CD8-positive, alpha-beta memory T cell (primary cell): ENCODE data around the gene CFAP97D2. TPM values are rescaled to one million over a fixed set of nuclear protein-coding genes. Genes with fewer than 3 reads are reported as not detected.
"Not testable (repeated sequence)": the region's sequence is repeated elsewhere in the genome, so short reads cannot be mapped to it uniquely, and the experiment has no call there.

ENCODE experiments used
- CTCF ChIA-PET: fragments of 350-600 bp; sonication (Branson Sonifier 250); formaldehyde crosslinking; loops from one replicate; lab custom pipeline; 2021; ENCODE audit warnings: antibody characterized with exemption; lab: Charles Lee
- POLR2A ChIA-PET: fragments of 350-600 bp; sonication (Branson Sonifier 250); formaldehyde crosslinking; loops from one replicate; lab custom pipeline; 2021; ENCODE audit warnings: antibody characterized with exemption; lab: Charles Lee
- DNase-seq, 5 donors: peaks; one replicate each; pipeline versions ENCODE4 v3.0.0 to v3.0.0-alpha.2; 2020 to 2022; ENCODE audit warnings: mixed read lengths in 1 of 5
- H3K27ac ChIP-seq: one replicate; pipeline ENCODE4 v1.7.0; 2013; ENCODE audit warnings: low read depth, mild to moderate bottlenecking, low read length, moderate library complexity
- H3K27me3 ChIP-seq: 2 replicates; pipeline ENCODE4 v1.7.0; 2013; ENCODE audit warnings: low read length, mild to moderate bottlenecking; ENCODE audit not compliant: insufficient read depth, poor library complexity, severe bottlenecking
- H3K36me3 ChIP-seq: 2 replicates; pipeline ENCODE4 v1.7.0; 2013; ENCODE audit warnings: mild to moderate bottlenecking, low read length, moderate library complexity; ENCODE audit not compliant: insufficient read depth
- H3K4me1 ChIP-seq: 2 replicates; pipeline ENCODE4 v1.7.0; 2013; ENCODE audit warnings: mild to moderate bottlenecking, low read length, moderate library complexity; ENCODE audit not compliant: insufficient read depth
- H3K4me3 ChIP-seq: 2 replicates; pipeline ENCODE4 v1.7.0; 2013; ENCODE audit warnings: mild to moderate bottlenecking, low read length
- H3K9me3 ChIP-seq: 2 replicates; pipeline ENCODE4 v1.7.0; 2013; ENCODE audit warnings: mild to moderate bottlenecking, low read length
- H3K27ac Mint-ChIP-seq, 8 donors: one replicate each; pipeline ENCODE4 v1.8.0; 2020 to 2021; ENCODE audit warnings: mixed read lengths in 8 of 8, mild to moderate bottlenecking in 6 of 8, inconsistent platforms in 3 of 8, moderate library complexity in 3 of 8
- H3K27me3 Mint-ChIP-seq, 2 donors: one replicate each; pipeline ENCODE4 v1.8.0; 2020 to 2021; ENCODE audit warnings: mixed read lengths in 2 of 2, mild to moderate bottlenecking in 1 of 2, moderate library complexity in 1 of 2
- H3K36me3 Mint-ChIP-seq, 3 donors: one replicate each; pipeline ENCODE4 v1.8.0; 2020 to 2021; ENCODE audit warnings: mixed read lengths in 3 of 3, inconsistent platforms in 1 of 3, mild to moderate bottlenecking in 1 of 3
- H3K4me1 Mint-ChIP-seq, 3 donors: one replicate each; pipeline ENCODE4 v1.8.0; 2020 to 2021; ENCODE audit warnings: mixed read lengths in 3 of 3, inconsistent platforms in 1 of 3, mild to moderate bottlenecking in 1 of 3
- H3K4me3 Mint-ChIP-seq, 7 donors: one replicate each; pipeline ENCODE4 v1.8.0; 2020 to 2021; ENCODE audit warnings: mixed read lengths in 7 of 7, mild to moderate bottlenecking in 6 of 7, moderate library complexity in 4 of 7, inconsistent platforms in 2 of 7
- H3K9me3 Mint-ChIP-seq, 5 donors: one replicate each; pipeline ENCODE4 v1.8.0; 2020 to 2022; ENCODE audit warnings: mixed read lengths in 5 of 5, mild to moderate bottlenecking in 3 of 5, moderate library complexity in 2 of 5, inconsistent platforms in 1 of 5
- polyA plus RNA-seq: library from polyadenylated mRNA; unstranded; fragments of 300-500 nt; fragmentation: Illumina TruSeq; gene quantifications from one replicate; pipeline ENCODE4 v1.2.3, GENCODE V29; 2021
- total RNA-seq, 2 experiments: library from RNA; stranded (reverse); gene quantifications; one replicate each; pipeline ENCODE4 v1.2.3, GENCODE V29; 2021

CFAP97D2 gene
- total and polyA plus RNA-seq, 3 experiments from 2014 or later = 0.31 TPM; not detected in 2

DNA sequence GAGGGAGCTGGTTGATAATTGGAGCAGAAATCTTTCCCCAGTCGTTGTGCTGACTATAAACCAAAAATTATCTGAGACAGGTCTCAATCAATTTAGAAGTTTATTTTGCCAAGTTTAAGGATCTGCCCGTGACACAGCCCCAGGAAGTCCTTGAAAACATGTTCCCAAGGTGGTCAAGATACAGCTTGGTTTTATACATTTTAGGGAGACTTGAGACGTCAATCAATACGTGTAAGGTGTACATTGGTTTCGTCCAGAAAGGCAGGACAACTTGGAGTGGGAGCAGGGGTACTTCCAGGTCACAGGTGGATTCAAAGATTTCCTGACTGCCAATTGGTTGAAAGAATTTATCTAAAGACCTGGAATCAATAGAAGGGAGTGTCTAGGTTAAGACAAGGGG is 17.6 kb downstream of the CFAP97D2 start:
- H3K27me3 Mint-ChIP-seq = peaks cover 0 to 2% of the 10 kb centered on the region in 2 donors
- H3K9me3 Mint-ChIP-seq = no peaks in the 10 kb centered on the region
- POLR2A ChIA-PET = no interaction called here
- Histone ChIP-seq H3K36me3 (no peaks in the 10 kb centered on the region), H3K27me3 (no peaks in the 10 kb centered on the region), H3K27ac (no peak overlapping the region), H3K4me3 (no peak overlapping the region), H3K9me3 (no peaks in the 10 kb centered on the region), H3K4me1 (peaks cover 19% of the 10 kb centered on the region)
- peaks cover 19 to 22% (median 22%) of the 10 kb centered on the region in 3 donors for H3K4me1 Mint-ChIP-seq
- no peak overlapping the region for H3K4me3 Mint-ChIP-seq
- CTCF ChIA-PET = no interaction called here
- peak overlapping the region in 1 of 8 donors; percentile 78 for H3K27ac Mint-ChIP-seq
- DNase-seq = no peak
- no peaks in the 10 kb centered on the region for H3K36me3 Mint-ChIP-seq

DNA sequence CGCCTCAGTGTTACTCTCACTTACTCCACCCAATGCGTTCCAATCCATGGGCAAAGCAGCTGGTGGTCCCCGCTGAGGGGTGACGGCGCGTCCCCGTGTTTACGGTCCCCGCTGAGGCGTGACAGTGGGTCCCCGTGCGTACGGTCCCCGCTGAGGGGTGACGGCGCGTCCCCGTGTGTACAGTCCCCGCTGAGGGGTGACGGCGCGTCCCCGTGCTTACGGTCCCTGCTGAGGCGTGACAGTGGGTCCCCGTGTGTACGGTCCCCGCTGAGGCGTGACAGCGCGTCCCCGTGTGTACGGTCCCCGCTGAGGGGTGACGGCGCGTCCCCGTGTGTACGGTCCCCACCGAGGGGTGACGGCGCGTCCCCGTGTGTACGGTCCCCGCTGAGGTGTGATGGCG is 19.5 kb downstream of the CFAP97D2 start:
- Histone ChIP-seq H3K4me3 (no peak overlapping the region), H3K4me1 (peaks cover 29% of the 10 kb centered on the region), H3K27ac (no peak overlapping the region), H3K36me3 (no peaks in the 10 kb centered on the region), H3K27me3 (no peaks in the 10 kb centered on the region), H3K9me3 (no peaks in the 10 kb centered on the region)
- H3K27me3 Mint-ChIP-seq = peaks cover 0 to 2% of the 10 kb centered on the region in 2 donors
- H3K27ac Mint-ChIP-seq = no peak overlapping the region
- ChIA-PET POLR2A (no interaction called here), CTCF (no interaction called here)
- peaks cover 25 to 37% (median 35%) of the 10 kb centered on the region in 3 donors for H3K4me1 Mint-ChIP-seq
- no peak overlapping the region for H3K4me3 Mint-ChIP-seq
- no peak for DNase-seq
- no peaks in the 10 kb centered on the region for H3K9me3 Mint-ChIP-seq
- no peaks in the 10 kb centered on the region for H3K36me3 Mint-ChIP-seq

DNA sequence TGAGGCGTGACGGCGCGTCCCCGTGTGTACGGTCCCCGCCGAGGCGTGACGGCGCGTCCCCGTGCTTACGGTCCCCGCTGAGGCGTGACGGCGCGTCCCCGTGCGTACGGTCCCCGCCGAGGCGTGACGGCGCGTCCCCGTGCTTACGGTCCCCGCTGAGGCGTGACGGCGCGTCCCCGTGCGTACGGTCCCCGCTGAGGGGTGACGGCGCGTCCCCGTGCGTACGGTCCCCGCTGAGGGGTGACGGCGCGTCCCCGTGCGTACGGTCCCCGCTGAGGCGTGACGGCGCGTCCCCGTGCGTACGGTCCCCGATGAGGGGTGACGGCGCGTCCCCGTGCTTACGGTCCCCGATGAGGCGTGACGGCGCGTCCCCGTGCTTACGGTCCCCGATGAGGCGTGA is 20.5 kb downstream of the CFAP97D2 start:
- H3K27me3 ChIP-seq, H3K9me3 ChIP-seq, H3K4me3 Mint-ChIP-seq, POLR2A ChIA-PET, CTCF ChIA-PET, H3K27me3 Mint-ChIP-seq, DNase-seq, H3K36me3 ChIP-seq, H3K9me3 Mint-ChIP-seq, H3K36me3 Mint-ChIP-seq, H3K27ac Mint-ChIP-seq, H3K4me3 ChIP-seq, H3K27ac ChIP-seq: not testable (repeated sequence)
- peaks cover 27% of the 10 kb centered on the region for H3K4me1 ChIP-seq
- peaks cover 25 to 38% (median 37%) of the 10 kb centered on the region in 3 donors for H3K4me1 Mint-ChIP-seq

DNA sequence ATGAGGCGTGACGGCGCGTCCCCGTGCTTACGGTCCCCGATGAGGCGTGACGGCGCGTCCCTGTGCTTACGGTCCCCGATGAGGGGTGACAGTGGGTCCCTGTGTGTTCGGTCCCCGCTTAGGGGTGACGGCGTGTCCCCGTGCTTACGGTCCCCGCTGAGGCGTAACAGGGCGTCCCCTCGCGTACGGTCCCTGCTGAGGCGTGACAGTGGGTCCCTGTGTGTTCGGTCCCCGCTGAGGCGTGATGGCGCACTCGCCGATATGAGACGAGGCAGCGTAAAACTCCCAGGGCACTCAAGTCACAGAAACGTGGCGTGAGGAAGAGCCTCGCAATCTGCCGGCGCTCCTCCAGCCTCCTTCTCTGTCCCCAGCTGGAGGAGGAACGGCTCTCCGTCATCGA is 20.9 kb downstream of the CFAP97D2 start:
- H3K4me1 ChIP-seq = peaks cover 22% of the 10 kb centered on the region
- Mint-ChIP-seq H3K9me3 (no peaks in the 10 kb centered on the region), H3K36me3 (no peaks in the 10 kb centered on the region), H3K27ac (no peak overlapping the region), H3K27me3 (peaks cover 0 to 2% of the 10 kb centered on the region in 2 donors), H3K4me3 (peak overlapping the region in 2 of 7 donors; percentile 5 to 8), H3K4me1 (peaks cover 25 to 38% (median 37%) of the 10 kb centered on the region in 3 donors)
- POLR2A ChIA-PET = no interaction called here
- H3K9me3 ChIP-seq = no peaks in the 10 kb centered on the region
- CTCF ChIA-PET = interaction anchor here (0.9 kb wide), 1 partner anchor 38 kb away, joined by 4 read pairs; no protein-coding TSS in a partner anchor
- no peaks in the 10 kb centered on the region for H3K36me3 ChIP-seq
- H3K27me3 ChIP-seq = no peaks in the 10 kb centered on the region
- H3K4me3 ChIP-seq = no peak overlapping the region
- DNase-seq = no peak
- H3K27ac ChIP-seq = no peak overlapping the region

DNA sequence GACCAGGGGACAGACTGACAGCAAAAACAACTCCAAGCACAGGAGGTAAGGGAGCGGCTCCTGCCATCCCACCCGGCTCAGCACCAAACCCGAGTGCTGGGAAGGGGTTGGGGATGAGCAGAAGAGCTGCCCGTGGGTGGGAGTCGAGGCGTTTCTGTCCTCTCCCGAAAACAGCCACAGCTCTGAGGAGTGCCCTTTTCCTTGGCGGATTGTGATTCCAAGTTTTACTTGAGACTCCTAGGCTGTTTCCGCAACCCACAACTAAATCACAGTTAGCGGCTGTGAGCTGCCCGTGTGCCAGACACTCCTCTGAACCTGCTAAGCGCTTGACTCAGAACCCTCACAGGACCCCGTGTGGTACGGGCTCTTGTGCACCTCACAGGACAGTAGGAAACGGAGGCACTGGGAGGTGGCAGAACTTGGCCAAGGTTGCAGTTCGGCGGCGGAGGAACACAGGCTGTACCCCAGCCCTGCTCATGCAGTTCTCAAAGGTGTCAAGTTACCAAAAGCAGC is 21.4 kb downstream of the CFAP97D2 start:
- Mint-ChIP-seq H3K36me3 (no peaks in the 10 kb centered on the region), H3K9me3 (no peaks in the 10 kb centered on the region), H3K4me3 (no peak overlapping the region), H3K4me1 (peaks cover 21 to 38% (median 37%) of the 10 kb centered on the region in 3 donors), H3K27ac (no peak overlapping the region), H3K27me3 (peaks cover 0 to 2% of the 10 kb centered on the region in 2 donors)
- H3K27me3 ChIP-seq = no peaks in the 10 kb centered on the region
- no peaks in the 10 kb centered on the region for H3K36me3 ChIP-seq
- CTCF ChIA-PET = interaction anchor here (0.9 kb wide), 1 partner anchor 39 kb away, joined by 4 read pairs; no protein-coding TSS in a partner anchor
- H3K27ac ChIP-seq = no peak overlapping the region
- no peak overlapping the region for H3K4me3 ChIP-seq
- POLR2A ChIA-PET = no interaction called here
- H3K4me1 ChIP-seq = peaks cover 18% of the 10 kb centered on the region
- DNase-seq = no peak
- no peaks in the 10 kb centered on the region for H3K9me3 ChIP-seq

DNA sequence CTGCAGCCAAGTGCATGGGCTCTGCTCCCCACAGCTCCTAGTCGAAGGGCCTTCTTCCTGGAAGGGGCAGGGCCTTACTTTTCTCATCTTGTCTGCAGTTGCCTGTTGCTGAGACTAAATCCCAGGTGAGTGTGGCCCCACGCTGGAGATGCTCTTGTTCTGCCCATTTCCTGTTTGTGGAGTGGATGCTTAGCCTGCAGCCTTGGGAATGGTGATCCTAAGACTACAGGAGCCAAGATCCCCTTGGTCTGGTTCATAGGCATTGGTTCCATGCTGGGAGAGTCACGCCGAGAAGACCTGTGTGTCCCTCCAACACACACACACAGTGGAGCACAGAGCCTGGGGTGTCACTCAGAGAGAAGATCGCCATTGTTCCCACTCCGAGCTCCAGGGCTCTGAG is 23.5 kb downstream of the CFAP97D2 start:
- POLR2A ChIA-PET = no interaction called here
- no peaks in the 10 kb centered on the region for H3K9me3 ChIP-seq
- H3K4me1 ChIP-seq = peaks cover 18% of the 10 kb centered on the region
- CTCF ChIA-PET = interaction anchor here (1.6 kb wide), 1 partner anchor 59 kb away, joined by 3 read pairs; no protein-coding TSS in a partner anchor
- no peaks in the 10 kb centered on the region for H3K36me3 ChIP-seq
- peaks cover 0 to 5% of the 10 kb centered on the region in 2 donors for H3K27me3 Mint-ChIP-seq
- H3K9me3 Mint-ChIP-seq = no peaks in the 10 kb centered on the region
- DNase-seq = no peak
- no peak overlapping the region for H3K4me3 ChIP-seq
- peaks cover 19 to 46% (median 34%) of the 10 kb centered on the region in 3 donors for H3K4me1 Mint-ChIP-seq
- no peaks in the 10 kb centered on the region for H3K27me3 ChIP-seq
- no peak overlapping the region for H3K27ac Mint-ChIP-seq
- H3K36me3 Mint-ChIP-seq = no peaks in the 10 kb centered on the region
- H3K27ac ChIP-seq = no peak overlapping the region
- no peak overlapping the region for H3K4me3 Mint-ChIP-seq

DNA sequence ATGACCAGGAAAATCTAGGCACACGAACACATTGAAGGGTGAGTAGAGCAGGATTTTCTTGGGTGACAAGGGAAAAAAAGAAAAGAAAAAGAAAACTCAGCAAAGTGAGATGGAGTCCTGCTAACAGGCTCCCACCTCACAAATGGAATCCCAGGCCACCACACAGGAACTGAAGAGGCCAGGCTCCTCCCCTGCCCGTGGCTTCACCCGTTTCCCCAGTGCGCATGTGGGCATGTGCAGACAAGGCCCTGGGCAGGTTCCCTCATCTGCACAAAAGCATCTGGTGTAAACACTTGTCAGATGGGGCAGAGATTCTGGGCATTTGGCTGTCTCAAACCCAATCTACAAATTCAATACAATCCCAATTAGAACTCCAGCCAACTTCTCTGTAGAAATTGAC is 24.5 kb downstream of the CFAP97D2 start:
- no peaks in the 10 kb centered on the region for H3K9me3 ChIP-seq
- H3K27me3 ChIP-seq = no peaks in the 10 kb centered on the region
- H3K4me1 ChIP-seq = peaks cover 18% of the 10 kb centered on the region
- H3K27ac ChIP-seq = no peak overlapping the region
- no peak overlapping the region for H3K4me3 Mint-ChIP-seq
- H3K36me3 ChIP-seq = no peaks in the 10 kb centered on the region
- no peaks in the 10 kb centered on the region for H3K36me3 Mint-ChIP-seq
- CTCF ChIA-PET = no interaction called here
- DNase-seq = peak in 1 of 5 donors; percentile 22
- POLR2A ChIA-PET = interaction anchor here (0.6 kb wide), 1 partner anchor 21 kb away, joined by 3 read pairs; no protein-coding TSS in a partner anchor
- H3K4me1 Mint-ChIP-seq = peaks cover 19 to 46% (median 34%) of the 10 kb centered on the region in 3 donors
- no peak overlapping the region for H3K4me3 ChIP-seq
- peaks cover 0 to 5% of the 10 kb centered on the region in 2 donors for H3K27me3 Mint-ChIP-seq
- no peaks in the 10 kb centered on the region for H3K9me3 Mint-ChIP-seq
- peak overlapping the region in 1 of 8 donors; percentile 29 for H3K27ac Mint-ChIP-seq

DNA sequence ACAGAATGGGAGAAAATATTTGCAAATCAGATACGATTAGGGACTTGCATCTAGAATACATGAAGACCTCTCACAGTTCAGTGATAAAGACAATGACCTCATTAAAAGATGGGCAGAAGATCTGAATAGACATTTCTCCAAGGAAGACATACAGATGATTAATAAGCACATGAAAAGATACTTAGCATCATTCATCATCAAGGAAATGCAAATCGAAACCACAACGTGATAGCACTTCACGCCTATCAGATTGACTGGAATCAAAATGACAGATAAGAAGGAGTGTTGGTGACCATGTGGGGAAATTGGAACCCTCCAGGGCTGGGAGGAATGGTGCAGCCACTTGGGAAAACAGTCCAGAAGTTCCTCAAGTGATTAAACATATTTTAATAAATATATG is 25.8 kb downstream of the CFAP97D2 start:
- Mint-ChIP-seq H3K9me3 (no peaks in the 10 kb centered on the region), H3K4me3 (peak overlapping the region in 1 of 7 donors; percentile 0), H3K36me3 (no peaks in the 10 kb centered on the region), H3K27ac (peak overlapping the region in 2 of 8 donors; percentile 65 to 71), H3K27me3 (peaks cover 0 to 5% of the 10 kb centered on the region in 2 donors), H3K4me1 (peaks cover 19 to 46% (median 34%) of the 10 kb centered on the region in 3 donors)
- H3K4me1 ChIP-seq = peaks cover 18% of the 10 kb centered on the region
- H3K27ac ChIP-seq = no peak overlapping the region
- H3K27me3 ChIP-seq = no peaks in the 10 kb centered on the region
- H3K4me3 ChIP-seq = no peak overlapping the region
- ChIA-PET CTCF (no interaction called here), POLR2A (no interaction called here)
- no peaks in the 10 kb centered on the region for H3K36me3 ChIP-seq
- H3K9me3 ChIP-seq = no peaks in the 10 kb centered on the region
- DNase-seq = no peak
